ENCODE data around the gene VAMP2. TPM values are rescaled to one million over a fixed set of nuclear protein-coding genes. Genes with fewer than 3 reads are reported as not detected.

Gene VAMP2
- total and polyA plus RNA-seq, 10 of the 15 experiments (the other 5 are each of a cell fraction or from before 2014, with no cell fraction given): 3.0 to 35.2 (median 25.0) TPM

- TF ChIP-seq CEBPZ (IDR thresholded peaks at IDR 0.05; ENCODE audit: low read depth, low read length) (no peak), LARP7 (IDR thresholded peaks at IDR 0.05) (no peak), EED (IDR thresholded peaks at IDR 0.05; ENCODE audit: low read depth) (0 out of 2 replicates have a peak, but pooled peaks have one; percentile 23), CHD2 (IDR thresholded peaks at IDR 0.05; ENCODE audit: borderline replicate concordance, low read depth, low read length) (no peak; the same call in 1 of the 2 replicates), IRF5 (IDR thresholded peaks at IDR 0.05; ENCODE audit: borderline replicate concordance) (no peak), BCL3 (IDR thresholded peaks at IDR 0.05; ENCODE audit: borderline replicate concordance, insufficient read depth, low read depth, low read length, poor library complexity, severe bottlenecking) (no peak), PKNOX1 (IDR thresholded peaks at IDR 0.05) (peak; percentile 57; the same call in 1 of the 2 replicates), PRDM15 (CRISPR knock-in tag; IDR thresholded peaks at IDR 0.05) (no peak), RFX5 (IDR thresholded peaks at IDR 0.05; ENCODE audit: low read depth, low read length) (peak; percentile 58; the same call in 1 of the 2 replicates), TCF3 (IDR thresholded peaks at IDR 0.05; ENCODE audit: borderline replicate concordance, insufficient read depth, low read depth, low read length) (no peak), WRNIP1 (IDR thresholded peaks at IDR 0.05; ENCODE audit: borderline replicate concordance, low read depth, low read length) (no peak), SRF (IDR thresholded peaks at IDR 0.05; ENCODE audit: low read depth in 2 of 2, low read length in 2 of 2) (no peak), SP1 (IDR thresholded peaks at IDR 0.05; ENCODE audit: low read depth, low read length) (peak; percentile 37), PAX5 (IDR thresholded peaks at IDR 0.05; ENCODE audit: borderline replicate concordance, low read depth, low read length) (no peak), USF2 (IDR thresholded peaks at IDR 0.05; ENCODE audit: borderline replicate concordance, low read depth, low read length) (no peak)
Observed at GRCh38 chr17:8153957-8154607, 8.7 kb downstream of the VAMP2 start (continued).

All from GM12878 (cell line).